HG02852 (cell line): Measurements from ENCODE around the gene NOB1.
"Not testable (repeated sequence)": the region's sequence is repeated elsewhere in the genome, so short reads cannot be mapped to it uniquely, and the experiment has no call there.

Experiments
- ATAC-seq: cut with Tn5 transposase; IDR thresholded peaks from one replicate; pipeline ENCODE4 v1.9.1; 2021; ENCODE audit warnings: mild to moderate bottlenecking, moderate library complexity; ENCODE audit not compliant: unreplicated experiment

The NOB1 gene

GRCh38 chr16:69761983-69762813, 7.5 kb upstream of the NOB1 start, which contains the start of gene WWP2:
Gene WWP2 (plus strand): TSS chr16:69762332. CDS start chr16:69787011, 24,679 bp downstream.
- ATAC-seq, result peak; percentile 77

- not testable (repeated sequence) for ATAC-seq
Observed at GRCh38 chr16:69757375-69757774, 2.6 kb upstream of the NOB1 start.

GRCh38 chr16:69756705-69757104, 2.0 kb upstream of the NOB1 start:
- no peak for ATAC-seq

- ATAC-seq, result no peak
Observed at GRCh38 chr16:69754143-69754468, 620 bp downstream of the NOB1 start.

GRCh38 chr16:69748694-69749345, 5.9 kb downstream of the NOB1 start:
- ATAC-seq, result no peak

GRCh38 chr16:69747115-69747514, 7.6 kb downstream of the NOB1 start:
- no peak for ATAC-seq

GRCh38 chr16:69745959-69746358, 8.8 kb downstream of the NOB1 start:
- ATAC-seq, result no peak

- ATAC-seq, result no peak
Observed at GRCh38 chr16:69745232-69745612, 9.5 kb downstream of the NOB1 start.

GRCh38 chr16:69744363-69745231, 10.1 kb downstream of the NOB1 start:
- ATAC-seq, result no peak

GRCh38 chr16:69741951-69742904, 12.5 kb downstream of the NOB1 start:
- no peak for ATAC-seq

GRCh38 chr16:69741519-69741918, 13.2 kb downstream of the NOB1 start:
- no peak for ATAC-seq

- ATAC-seq, result no peak
Observed at GRCh38 chr16:69732101-69732500, 22.6 kb downstream of the NOB1 start.

- not testable (repeated sequence) for ATAC-seq
Observed at GRCh38 chr16:69731280-69731679, 23.4 kb downstream of the NOB1 start.

- ATAC-seq, result not testable (repeated sequence)
Observed at GRCh38 chr16:69729030-69729429, 25.7 kb downstream of the NOB1 start.

GRCh38 chr16:69727916-69728270, 26.8 kb downstream of the NOB1 start:
- no peak for ATAC-seq

- peak; percentile 99 for ATAC-seq
Observed at GRCh38 chr16:69726313-69727060, 28.2 kb downstream of the NOB1 start, which contains the start of gene NQO1. Gene NQO1 (minus strand): TSS chr16:69726560. CDS start chr16:69726439, 121 bp downstream.

GRCh38 chr16:69725480-69726312, 29.0 kb downstream of the NOB1 start:
- ATAC-seq, result no peak

GRCh38 chr16:69724981-69725479, 29.7 kb downstream of the NOB1 start:
- no peak for ATAC-seq
